ENCODE results near the gene USH1C. TPM values are rescaled to one million over a fixed set of nuclear protein-coding genes. Genes with fewer than 3 reads are reported as not detected.

Gene USH1C
- total and polyA plus RNA-seq, 2 experiments from 2014 or later = not detected

- Histone ChIP-seq H2AFZ (no peak overlapping the region), H3K9me3 (ENCODE audit: low read depth) (no peaks in the 10 kb centered on the region), H3F3A (ENCODE audit: insufficient read depth) (no peaks in the 10 kb centered on the region), H3K9me2 (ENCODE audit: insufficient read depth) (no peaks in the 10 kb centered on the region), H4K20me1 (ENCODE audit: insufficient read depth) (no peaks in the 10 kb centered on the region), H3K9ac (no peak overlapping the region), H3K27me3 (replicated peaks; ENCODE audit: insufficient read depth) (peaks cover 5% of the 10 kb centered on the region; the same call in 1 of the 2 replicates), H3K27ac (no peak overlapping the region), H3K4me1 (ENCODE audit: insufficient read depth) (no peaks in the 10 kb centered on the region), H3K36me3 (ENCODE audit: low read depth) (no peaks in the 10 kb centered on the region), H3K79me2 (ENCODE audit: insufficient read depth) (no peaks in the 10 kb centered on the region), H3K4me3 (no peak overlapping the region), H3K4me2 (ENCODE audit: unreplicated experiment) (no peak overlapping the region)
- WGBS, 2 experiments (ENCODE audit: low coverage in 1 of 2, low lambda C conversion rate in 2 of 2, missing lambda C conversion rate in 2 of 2) = 68 to 74% methylated on average over 7 of the region's 7 CpGs
- in situ Hi-C loops (cut with MboI) = no loop called here
- no peak for TF ChIP-seq EZH2 (IDR thresholded peaks at IDR 0.05; ENCODE audit: insufficient read depth, poor library complexity, severe bottlenecking)
- no peak for TF ChIP-seq EZH2phosphoT487 (IDR thresholded peaks at IDR 0.05; ENCODE audit: insufficient read depth, low read depth)
- DNase-seq = no peak
Observed at GRCh38 chr11:17519061-17519885, 24.9 kb downstream of the USH1C start.

GRCh38 chr11:17518366-17518765, 25.9 kb downstream of the USH1C start:
- Histone ChIP-seq H3K4me1 (ENCODE audit: insufficient read depth) (no peaks in the 10 kb centered on the region), H3K9me2 (ENCODE audit: insufficient read depth) (no peaks in the 10 kb centered on the region), H3F3A (ENCODE audit: insufficient read depth) (no peaks in the 10 kb centered on the region), H3K4me2 (ENCODE audit: unreplicated experiment) (no peak overlapping the region), H3K9me3 (ENCODE audit: low read depth) (no peaks in the 10 kb centered on the region), H3K27me3 (replicated peaks; ENCODE audit: insufficient read depth) (no peaks in the 10 kb centered on the region; the same call in 1 of the 2 replicates), H3K36me3 (ENCODE audit: low read depth) (no peaks in the 10 kb centered on the region), H3K4me3 (no peak overlapping the region), H3K27ac (no peak overlapping the region), H2AFZ (no peak overlapping the region), H3K79me2 (ENCODE audit: insufficient read depth) (no peaks in the 10 kb centered on the region), H3K9ac (no peak overlapping the region), H4K20me1 (ENCODE audit: insufficient read depth) (no peaks in the 10 kb centered on the region)
- DNase-seq = no peak
- WGBS, 2 experiments (ENCODE audit: low coverage in 1 of 2, low lambda C conversion rate in 2 of 2, missing lambda C conversion rate in 2 of 2) = 15 to 23% methylated on average over 2 of the region's 2 CpGs
- in situ Hi-C loops (cut with MboI) = no loop called here
- TF ChIP-seq EZH2 (IDR thresholded peaks at IDR 0.05; ENCODE audit: insufficient read depth, poor library complexity, severe bottlenecking) (no peak), EZH2phosphoT487 (IDR thresholded peaks at IDR 0.05; ENCODE audit: insufficient read depth, low read depth) (no peak)

- WGBS, 2 experiments (ENCODE audit: low coverage in 1 of 2, low lambda C conversion rate in 2 of 2, missing lambda C conversion rate in 2 of 2) = 67 to 73% methylated on average over 9 to 10 of the region's 10 CpGs
- H3K9ac ChIP-seq = no peak overlapping the region
- in situ Hi-C loops (cut with MboI) = no loop called here
- H3K9me3 ChIP-seq (ENCODE audit: low read depth) = no peaks in the 10 kb centered on the region
- no peaks in the 10 kb centered on the region for H3K36me3 ChIP-seq (ENCODE audit: low read depth)
- H3K27me3 ChIP-seq (replicated peaks; ENCODE audit: insufficient read depth) = peaks cover 6% of the 10 kb centered on the region; the same call in 1 of the 2 replicates
- H3K9me2 ChIP-seq (ENCODE audit: insufficient read depth) = no peaks in the 10 kb centered on the region
- no peaks in the 10 kb centered on the region for H3K79me2 ChIP-seq (ENCODE audit: insufficient read depth)
- H3K4me1 ChIP-seq (ENCODE audit: insufficient read depth) = no peaks in the 10 kb centered on the region
- no peaks in the 10 kb centered on the region for H3F3A ChIP-seq (ENCODE audit: insufficient read depth)
- no peak overlapping the region for H3K4me3 ChIP-seq
- TF ChIP-seq EZH2phosphoT487 (IDR thresholded peaks at IDR 0.05; ENCODE audit: insufficient read depth, low read depth) (no peak), EZH2 (IDR thresholded peaks at IDR 0.05; ENCODE audit: insufficient read depth, poor library complexity, severe bottlenecking) (no peak)
- H3K27ac ChIP-seq = no peak overlapping the region
- H2AFZ ChIP-seq = no peak overlapping the region
- no peaks in the 10 kb centered on the region for H4K20me1 ChIP-seq (ENCODE audit: insufficient read depth)
- DNase-seq = no peak
- no peak overlapping the region for H3K4me2 ChIP-seq (ENCODE audit: unreplicated experiment)
Observed at GRCh38 chr11:17517186-17517585, 27.0 kb downstream of the USH1C start.

- in situ Hi-C loops (cut with MboI) = no loop called here
- Histone ChIP-seq H3K4me2 (ENCODE audit: unreplicated experiment) (no peak overlapping the region), H2AFZ (no peak overlapping the region), H3K9me3 (ENCODE audit: low read depth) (no peaks in the 10 kb centered on the region), H3K79me2 (ENCODE audit: insufficient read depth) (no peaks in the 10 kb centered on the region), H4K20me1 (ENCODE audit: insufficient read depth) (no peaks in the 10 kb centered on the region), H3F3A (ENCODE audit: insufficient read depth) (no peaks in the 10 kb centered on the region), H3K9me2 (ENCODE audit: insufficient read depth) (no peaks in the 10 kb centered on the region), H3K27me3 (replicated peaks; ENCODE audit: insufficient read depth) (peaks cover 8% of the 10 kb centered on the region; the same call in 1 of the 2 replicates), H3K36me3 (ENCODE audit: low read depth) (no peaks in the 10 kb centered on the region), H3K4me3 (no peak overlapping the region), H3K27ac (no peak overlapping the region), H3K4me1 (ENCODE audit: insufficient read depth) (no peaks in the 10 kb centered on the region), H3K9ac (no peak overlapping the region)
- DNase-seq = no peak
- TF ChIP-seq EZH2phosphoT487 (IDR thresholded peaks at IDR 0.05; ENCODE audit: insufficient read depth, low read depth) = no peak
- TF ChIP-seq EZH2 (IDR thresholded peaks at IDR 0.05; ENCODE audit: insufficient read depth, poor library complexity, severe bottlenecking) = no peak
- 54 to 57% methylated on average over 7 of the region's 7 CpGs for WGBS, 2 experiments (ENCODE audit: low coverage in 1 of 2, low lambda C conversion rate in 2 of 2, missing lambda C conversion rate in 2 of 2)
Observed at GRCh38 chr11:17516551-17517150, 27.6 kb downstream of the USH1C start.
